ENCODE measurements around the gene PPHLN1.

PPHLN1 gene, protein sequence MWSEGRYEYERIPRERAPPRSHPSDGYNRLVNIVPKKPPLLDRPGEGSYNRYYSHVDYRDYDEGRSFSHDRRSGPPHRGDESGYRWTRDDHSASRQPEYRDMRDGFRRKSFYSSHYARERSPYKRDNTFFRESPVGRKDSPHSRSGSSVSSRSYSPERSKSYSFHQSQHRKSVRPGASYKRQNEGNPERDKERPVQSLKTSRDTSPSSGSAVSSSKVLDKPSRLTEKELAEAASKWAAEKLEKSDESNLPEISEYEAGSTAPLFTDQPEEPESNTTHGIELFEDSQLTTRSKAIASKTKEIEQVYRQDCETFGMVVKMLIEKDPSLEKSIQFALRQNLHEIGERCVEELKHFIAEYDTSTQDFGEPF

DNA sequence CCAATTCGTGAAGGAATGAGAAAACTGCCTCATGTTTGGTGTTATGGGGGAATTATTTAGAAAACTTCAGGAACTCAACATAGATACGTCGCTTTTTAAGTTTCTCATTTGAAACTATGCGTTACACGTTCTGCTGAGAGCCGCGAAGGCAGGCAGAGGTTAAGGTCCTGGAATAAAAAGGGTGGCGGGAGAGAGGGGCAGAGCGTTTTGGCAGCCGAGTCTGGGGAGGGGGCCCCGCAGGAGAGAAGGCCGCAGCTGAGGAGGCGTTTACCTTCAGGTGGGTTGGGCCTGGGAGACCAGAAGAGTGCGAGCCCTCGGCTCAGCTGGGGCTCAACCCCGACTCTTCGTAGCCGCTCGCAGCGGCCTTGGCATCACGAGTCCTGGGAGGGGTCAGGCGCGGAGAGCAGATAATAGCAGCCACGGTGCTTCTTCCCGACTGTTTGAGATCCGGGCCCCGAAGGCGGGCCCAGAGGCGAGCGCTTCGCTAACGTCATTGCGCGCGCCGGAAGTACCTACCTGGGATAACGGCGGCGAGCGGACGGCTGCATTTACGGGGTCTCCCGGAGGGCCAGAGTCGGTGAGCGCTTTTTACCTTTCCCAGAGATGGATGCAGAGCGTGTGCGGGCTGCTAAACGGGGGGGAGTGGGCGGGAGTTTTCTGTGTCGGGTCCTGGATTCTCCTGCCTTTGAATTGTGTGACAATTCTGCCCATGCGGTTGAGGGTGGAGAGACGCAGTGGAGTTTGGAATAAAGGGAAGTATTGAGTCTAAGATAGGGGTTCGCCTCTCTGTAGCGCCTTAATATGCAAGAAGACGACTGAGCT, at the start of gene PPHLN1, which contains the start of gene ZCRB1:
Gene PPHLN1, plus strand, starts transcription at position 515 of the 822 bp plus-strand sequence. CDS start 9,736 bp downstream, outside the sequence.
Gene ZCRB1, minus strand, starts transcription at position 442 of the 822 bp plus-strand sequence. CDS start 1,992 bp downstream, outside the sequence.
- peak; percentile 83 for DNase-seq

DNA sequence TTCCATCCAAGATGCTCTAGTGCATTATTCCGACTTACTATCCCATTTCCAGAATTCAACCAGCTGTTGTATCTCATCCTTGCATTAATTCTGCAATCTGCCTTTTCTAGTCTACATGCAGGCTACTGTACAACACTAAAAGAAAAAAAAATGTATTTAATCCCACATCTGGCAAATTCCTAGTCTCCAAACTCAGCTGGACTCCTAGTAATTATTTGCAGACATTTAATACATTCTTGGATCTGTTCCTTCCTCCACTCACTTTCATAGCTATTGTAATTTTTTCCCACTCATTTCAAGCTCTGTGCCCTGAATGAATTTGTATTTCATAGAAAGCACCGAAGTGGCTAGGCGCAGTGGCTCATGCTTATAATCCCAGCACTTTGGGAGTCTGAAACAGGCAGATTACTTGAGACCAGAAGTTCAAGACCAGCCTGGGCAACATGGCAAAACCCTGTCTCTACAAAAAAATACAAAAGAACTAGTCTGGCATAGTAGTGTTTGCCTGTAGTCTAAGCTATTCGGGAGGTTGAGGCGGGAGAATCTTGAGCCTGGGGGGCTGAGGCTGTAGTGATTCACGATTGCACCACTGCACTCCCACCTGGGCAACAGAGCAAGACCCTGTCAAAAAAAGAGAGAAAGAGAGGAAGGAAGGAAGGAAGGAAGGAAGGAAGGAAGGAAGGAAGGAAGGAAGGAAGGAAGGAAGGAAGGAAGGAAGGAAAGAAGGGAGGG, 48.4 kb upstream of the PPHLN1 start:
- DNase-seq: no peak

DNA sequence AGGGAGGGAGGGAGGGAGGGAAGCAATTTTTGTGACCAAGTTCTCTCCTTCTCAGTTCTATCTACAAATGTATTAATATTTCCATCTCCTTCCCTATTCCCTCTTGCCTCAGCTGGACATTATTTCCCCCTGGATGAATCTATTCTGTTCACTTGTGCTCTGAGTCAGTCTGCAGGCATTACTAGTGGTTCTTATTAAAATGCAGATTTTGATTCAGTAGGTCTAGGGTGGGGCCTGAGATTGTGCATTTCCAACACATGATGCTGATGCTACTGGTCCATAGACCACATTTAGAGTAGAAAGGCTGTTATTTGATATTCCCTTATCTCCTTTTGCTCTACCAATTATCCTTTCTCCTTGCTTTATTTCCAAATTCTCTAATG, 47.8 kb upstream of the PPHLN1 start:
- no peak for DNase-seq

DNA sequence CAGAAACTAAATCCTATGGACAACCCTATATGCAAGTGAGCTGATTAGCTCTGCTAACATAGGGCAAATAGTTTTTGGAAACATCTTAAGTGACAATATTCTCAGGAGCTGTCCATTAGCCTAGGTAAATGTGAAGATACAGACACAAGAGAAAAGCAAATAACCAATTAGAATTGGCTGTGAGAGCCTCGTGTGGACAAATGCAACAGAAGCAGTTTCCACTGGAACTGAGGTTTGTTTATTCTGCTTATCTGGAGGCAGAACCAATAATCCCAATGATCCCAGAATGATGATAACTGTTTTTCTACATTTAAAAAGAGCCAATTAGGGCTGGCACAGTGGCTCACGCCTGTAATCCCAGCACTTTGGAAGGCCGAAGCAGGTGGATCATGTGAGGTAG, 44.7 kb upstream of the PPHLN1 start:
- no peak for DNase-seq

DNA sequence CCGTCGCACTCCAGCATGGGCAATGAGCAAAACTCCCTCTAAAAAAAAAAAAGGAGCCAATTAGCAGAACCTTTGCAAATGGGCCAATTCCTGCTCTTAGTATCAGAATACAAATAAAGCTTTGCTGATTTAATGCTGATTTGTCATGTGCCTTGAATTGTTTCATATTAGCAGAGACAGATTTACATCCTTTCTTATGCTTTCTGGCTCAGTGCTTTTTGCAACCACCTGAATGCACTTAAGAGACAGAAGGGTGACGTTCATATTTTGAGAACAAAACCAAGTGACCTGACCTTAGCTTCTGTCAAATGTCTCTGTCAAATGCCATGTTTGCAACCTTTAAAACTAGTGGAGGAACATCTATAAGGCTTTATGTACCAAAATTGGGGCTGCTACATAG, 44.1 kb upstream of the PPHLN1 start:
- DNase-seq: no peak

DNA sequence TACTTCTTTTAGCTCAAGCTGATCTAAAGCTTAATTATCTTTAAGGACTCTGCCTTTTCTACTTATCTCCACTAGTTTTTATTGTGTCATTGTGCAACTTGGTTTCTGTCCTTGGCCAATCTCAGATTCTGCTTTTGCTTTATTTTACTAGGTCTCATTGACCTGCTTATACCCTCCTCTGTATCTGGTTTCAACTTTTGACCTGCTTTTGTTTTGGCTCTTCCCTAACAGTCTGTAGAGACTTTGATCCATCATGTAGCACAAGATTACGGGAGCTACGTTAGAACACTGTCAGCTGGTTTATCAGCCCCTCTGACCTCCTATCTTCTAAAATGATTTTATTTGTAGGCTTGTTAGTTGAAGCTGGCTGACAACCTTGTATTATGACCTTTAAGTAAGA, 43.7 kb upstream of the PPHLN1 start:
- no peak for DNase-seq

DNA sequence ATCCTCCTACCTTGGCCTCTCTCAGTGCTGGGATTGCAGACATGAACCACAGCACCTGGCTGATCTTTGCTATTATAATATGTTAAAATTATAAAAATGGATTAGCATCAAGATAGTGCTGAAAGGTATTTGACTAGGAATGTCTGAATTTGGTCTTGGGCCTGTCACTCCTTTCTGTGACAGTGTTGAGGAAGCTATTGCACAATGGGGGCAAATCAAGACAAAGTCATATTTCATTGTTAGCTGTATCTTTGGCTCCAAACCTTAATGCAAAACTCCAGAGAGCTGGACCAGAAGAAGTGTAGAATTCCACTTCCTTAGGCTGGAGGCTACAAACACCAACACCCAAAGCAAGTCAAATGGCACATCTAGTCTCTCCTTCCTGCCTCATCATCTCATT, 42.2 kb upstream of the PPHLN1 start:
- DNase-seq: no peak

DNA sequence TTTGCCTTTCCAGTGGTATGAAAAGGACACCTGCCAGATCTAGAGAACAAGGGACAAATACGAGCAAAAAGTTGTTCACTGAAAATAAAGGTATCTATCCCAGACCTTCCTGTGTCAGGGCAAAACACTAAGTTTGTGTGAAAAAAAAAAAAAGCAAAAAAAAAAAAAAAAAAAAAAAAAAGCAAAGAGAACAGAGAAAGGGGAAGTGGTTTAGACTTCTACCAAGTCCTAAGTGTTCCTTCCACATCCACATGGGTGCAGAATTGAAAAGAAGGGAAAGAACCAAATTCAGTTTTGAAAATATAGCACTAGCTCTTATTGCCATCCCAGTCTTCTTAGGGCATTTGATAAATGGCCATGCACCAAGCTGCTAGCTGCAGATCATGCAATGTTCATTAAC, 41.8 kb upstream of the PPHLN1 start:
- DNase-seq: no peak

DNA sequence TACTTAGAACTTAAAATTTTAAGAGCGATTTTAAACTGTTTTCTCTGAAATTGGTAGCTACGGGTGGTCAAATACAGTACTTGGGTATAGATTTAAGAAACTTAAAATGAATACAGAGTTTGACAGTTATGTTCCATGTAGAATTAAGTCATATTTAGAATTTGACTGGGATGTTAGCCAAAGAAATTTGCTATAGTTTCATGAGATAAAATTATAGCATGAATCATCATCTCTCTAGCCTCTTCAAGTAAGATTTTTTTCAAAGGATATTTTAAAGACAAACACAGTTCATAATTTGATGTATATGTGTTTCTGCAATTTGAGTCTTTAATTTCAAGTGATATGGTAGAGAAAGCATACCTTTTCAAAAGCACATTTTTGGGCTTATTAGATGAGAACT, 41.1 kb upstream of the PPHLN1 start:
- DNase-seq: no peak

DNA sequence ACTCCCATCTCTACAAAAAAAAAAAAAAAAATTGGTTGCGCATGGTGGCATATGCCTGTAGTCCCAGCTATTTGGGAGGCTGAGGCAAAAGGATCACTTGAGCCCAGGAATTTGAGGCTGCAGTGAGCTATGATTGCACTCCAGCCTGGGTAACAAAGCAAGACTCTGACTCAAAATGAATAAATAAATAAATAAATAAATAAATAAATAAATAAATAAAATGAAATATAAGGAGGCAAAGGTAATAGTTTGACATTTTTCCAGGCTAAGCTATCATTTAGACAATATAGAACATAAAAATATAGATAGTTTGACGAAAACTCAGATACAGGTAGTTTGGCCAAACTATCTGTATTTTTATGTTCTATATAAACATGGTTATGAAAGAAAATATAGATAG, 40.5 kb upstream of the PPHLN1 start:
- no peak for DNase-seq

DNA sequence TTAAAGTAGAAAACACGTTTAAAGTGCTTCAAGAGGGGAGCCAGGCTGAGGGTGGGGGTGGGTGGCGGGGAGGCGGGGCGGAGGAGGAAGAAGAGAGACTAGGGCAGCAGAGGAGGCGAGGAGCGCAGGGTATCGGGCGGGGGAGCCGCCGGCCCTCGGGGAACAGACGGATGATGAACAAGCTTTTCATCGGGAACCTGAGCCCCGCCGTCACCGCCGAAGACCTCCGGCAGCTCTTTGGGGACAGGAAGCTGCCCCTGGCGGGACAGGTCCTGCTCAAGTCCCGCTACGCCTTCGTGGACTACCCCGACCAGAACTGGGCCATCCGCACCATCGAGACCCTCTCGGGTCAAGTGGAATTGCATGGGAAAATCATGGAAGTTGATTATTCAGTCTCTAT, 39.2 kb upstream of the PPHLN1 start:
- no peak for DNase-seq

DNA sequence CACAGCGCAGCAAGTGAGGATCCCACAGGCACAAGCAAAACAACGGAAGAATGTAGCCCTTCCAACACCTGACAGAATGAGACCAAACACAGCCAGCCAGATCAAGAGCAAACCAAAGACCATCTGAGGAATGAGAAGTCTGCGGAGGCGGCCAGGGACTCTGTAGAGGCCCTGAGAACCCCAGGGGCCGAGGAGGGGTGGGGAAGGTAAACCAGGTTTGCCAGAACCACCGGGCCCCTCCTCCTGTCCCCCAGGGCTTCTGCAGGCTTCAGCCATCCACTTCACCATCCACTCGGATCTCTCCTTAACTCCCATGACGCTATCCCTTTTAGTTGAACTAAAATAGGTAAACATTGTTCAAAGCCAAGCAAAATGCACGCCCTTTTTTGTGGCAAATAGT, 37.4 kb upstream of the PPHLN1 start:
- no peak for DNase-seq

DNA sequence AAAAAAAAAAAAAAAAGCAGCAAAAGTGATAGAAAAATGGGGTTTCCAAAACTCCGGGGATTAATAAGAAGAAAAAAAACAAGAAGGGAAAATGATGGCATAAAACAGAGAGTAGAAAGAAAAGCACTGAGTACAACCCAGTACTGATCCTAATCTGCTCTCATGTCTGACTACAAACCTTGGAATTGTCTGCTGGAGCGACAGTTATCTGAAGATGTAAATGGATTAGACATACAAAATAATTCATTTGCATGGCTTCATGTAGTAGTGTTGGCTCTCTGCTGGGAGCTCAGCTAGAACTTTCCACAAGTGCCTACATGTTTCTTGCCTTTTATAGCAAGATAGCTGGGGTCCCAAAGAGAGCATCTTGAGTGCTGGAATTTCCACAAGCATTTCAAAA, 34.3 kb upstream of the PPHLN1 start:
- DNase-seq: no peak

DNA sequence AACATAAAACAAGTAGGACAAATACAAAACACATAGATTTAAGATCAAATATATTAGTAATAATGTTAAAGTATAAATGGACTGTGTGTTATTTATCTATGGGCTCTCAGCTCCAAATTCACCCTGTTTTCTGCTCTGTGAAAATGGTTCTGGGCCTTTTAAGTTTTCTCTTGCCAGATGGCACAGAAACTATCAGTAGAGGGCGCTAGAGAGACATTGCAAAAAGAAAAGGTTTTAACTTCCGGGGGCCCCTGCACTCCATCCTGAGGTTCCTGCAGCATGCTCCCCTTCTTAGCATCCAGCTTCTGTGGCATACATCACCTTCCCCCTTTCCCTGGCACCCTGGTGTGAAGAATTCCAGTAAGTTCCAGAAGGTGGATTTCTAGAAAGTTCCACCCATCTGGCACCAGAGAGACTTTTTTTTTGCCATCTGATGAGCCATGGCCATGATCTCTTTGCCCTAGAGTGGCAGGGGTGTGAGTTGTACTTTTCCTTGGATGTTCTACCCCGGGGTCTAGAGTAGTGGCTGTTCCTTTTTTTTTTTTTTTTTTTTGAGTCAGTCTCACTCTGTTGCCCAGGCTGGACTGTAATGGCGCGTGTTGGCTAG, 29.4 kb upstream of the PPHLN1 start:
- peak; percentile 25 for DNase-seq

DNA sequence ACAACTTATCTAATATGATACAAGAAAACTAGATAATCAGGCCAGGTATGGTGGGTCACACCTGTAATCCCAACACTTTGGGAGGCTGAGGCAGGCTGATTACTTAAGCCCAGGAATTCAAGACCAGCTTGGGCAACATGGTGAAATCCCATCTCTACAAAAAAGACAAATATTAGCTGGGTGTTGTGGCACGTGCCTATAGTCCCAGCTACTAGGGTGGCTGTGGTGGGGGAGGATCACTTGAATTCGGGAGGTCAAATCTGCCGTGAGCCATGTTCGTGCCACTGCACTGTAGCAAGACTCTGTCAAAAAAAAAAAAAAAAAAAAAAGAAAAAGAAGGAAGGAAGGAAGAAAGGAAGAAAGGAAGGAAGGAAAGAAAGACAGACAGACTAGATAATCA, 27.1 kb upstream of the PPHLN1 start:
- DNase-seq: no peak

DNA sequence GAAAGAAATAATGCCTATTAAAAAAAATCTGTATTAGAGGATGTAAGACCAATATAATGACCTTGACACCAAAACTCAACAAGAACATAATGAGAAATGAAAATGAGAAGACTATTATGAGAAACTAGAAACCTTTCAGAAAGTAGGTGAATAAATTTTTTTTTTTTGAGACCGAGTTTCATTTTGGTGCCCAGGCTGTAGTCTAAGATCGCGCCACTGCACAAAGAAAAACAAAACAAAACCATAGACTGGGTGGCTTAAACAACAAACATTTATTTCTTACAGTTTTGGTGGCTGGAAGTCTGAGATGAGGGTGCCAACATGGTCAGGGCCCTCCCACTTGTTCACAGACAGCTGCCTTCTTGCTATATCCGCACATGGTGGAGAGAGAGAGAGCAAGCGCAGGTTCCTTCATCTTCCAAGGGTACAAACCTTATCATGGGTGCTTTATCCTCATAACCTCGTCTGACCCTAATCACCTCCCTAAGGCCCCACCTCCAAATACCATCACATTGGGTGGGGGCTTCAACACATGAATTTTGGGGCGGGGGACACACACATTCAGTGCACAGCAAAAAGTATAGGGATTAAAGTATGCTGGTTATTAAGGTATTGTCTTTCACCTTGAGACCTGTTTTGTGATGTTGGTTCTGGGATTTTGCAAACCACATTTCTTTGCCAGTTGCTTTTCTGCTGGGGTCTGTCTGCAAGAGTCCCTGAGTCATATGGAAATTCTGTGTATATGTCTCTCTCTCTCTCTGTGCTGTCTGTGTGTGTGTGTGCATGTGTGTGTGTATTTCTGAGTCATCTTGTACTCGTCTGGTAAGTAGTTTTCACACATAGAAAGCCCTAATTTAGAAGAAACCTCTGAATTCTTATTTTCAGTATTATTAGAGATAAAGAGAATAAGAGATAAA, 26.3 kb upstream of the PPHLN1 start:
- DNase-seq: peak; percentile 34

DNA sequence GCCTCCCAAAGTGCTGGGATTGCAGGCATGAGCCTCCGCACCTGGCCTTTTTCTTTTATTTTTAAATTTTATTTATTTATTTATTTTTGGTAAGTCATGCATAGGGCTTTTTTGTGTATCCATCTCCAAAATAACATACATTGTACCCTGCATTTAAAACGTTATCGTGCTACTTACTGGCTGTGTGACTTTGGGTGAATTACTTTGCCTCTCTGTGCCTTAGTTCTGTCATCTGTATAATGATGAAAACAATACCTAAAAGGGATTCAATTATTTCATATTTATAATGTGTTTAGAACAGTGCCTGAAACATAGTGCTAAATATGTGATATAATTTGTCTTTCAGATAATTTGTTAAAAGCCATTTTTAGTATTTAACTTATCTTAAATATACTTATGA, 19.7 kb upstream of the PPHLN1 start:
- DNase-seq: no peak

DNA sequence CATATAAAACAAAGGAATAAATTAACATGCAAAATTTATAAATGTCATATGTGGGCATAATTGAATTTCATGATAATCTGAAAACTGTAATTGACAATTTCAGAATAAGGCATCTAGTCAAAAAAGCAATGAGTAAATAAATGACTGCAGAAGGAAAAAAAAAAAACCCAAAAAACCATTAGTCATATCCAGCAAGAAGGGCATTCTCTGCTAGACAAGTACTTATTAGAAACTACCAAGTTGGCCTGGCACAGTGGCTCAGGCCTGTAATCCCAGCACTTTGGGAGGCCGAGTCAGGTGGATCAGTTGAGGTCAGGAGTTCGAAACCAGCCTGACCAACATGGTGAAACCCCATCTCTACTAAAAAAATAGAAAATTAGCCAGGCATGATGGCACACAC, 17.6 kb upstream of the PPHLN1 start:
- DNase-seq: no peak

DNA sequence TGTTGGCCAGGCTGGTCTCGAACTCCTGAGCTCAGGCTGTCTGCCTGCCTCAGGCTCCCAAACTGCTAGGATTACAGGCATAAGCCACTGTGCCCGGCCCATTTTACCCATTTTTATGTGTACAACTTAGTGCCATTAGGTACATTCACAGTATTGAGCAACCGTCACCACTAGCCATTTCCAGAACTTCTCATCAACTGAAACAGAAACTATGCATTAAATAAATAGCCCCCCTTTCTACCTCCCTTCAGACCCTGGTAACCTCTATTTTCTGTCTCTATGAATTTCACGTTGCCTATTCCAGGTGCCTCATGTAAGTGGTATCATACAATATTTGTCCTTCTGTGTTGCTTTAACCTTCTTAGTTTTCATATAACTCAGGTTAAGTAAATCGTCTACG, 16.0 kb upstream of the PPHLN1 start:
- DNase-seq: no peak

DNA sequence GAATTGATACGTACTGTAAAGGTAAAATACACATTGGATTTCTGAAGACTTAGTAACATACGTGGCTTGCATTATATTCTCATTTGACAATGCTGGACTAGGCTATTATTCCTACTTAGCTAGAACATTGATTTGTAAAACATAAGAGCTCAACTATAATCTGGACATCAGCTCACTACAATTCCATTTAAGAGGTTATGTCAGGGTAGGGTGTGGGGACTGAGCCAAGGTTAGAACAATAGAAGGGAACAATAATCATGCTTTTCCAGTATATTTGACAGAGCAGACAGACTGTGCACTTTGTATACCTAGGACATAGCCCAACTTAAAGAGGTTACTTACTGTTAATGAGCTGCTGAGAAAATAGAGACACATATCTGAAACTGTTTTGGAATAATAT, 10.9 kb upstream of the PPHLN1 start:
- no peak for DNase-seq

DNA sequence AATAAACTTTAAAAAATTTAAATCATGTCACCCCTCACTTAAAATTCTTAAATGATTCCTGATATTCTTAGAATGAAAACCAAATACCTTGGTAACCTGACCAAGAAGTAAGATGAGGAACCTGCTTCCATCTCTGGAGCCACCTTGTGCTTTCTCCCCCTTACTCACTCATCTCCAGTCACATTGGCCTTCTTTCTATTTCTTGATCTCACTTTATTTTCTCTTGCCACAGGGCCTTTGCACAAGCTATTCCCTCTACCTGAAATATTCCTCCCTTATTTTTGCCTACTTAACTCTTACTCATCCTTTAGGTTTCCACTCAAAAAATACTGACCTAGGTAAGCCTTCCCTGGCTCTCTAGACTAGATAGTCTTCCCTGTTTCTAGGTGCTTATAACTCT, 5.2 kb upstream of the PPHLN1 start:
- DNase-seq: no peak

DNA sequence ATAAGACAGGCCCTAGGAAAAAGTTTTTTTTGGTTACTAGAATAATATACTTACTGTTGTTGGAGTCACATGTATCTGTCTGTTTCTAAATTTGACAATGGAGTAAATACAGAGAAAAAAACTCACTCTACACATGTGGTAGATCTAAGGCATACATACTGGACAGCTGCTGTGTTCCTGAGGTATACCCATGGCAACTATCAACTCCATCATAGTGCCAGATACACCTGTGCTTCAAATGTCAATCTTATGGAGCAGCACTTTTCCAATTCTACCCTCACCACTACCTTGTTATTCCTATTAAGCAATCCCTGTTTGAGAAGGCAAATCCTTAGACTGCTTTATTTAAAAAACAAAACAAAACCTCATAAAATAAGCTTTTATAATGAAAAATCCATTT, 3.4 kb upstream of the PPHLN1 start:
- DNase-seq: no peak

Data from CD4-positive, alpha-beta T cell treated with Interleukin-10 for 1 hour (primary cell).